GM19238 (cell line): ENCODE results near the gene DNMT1.
A peak's percentile ranks its signal among the peaks of the same experiment; 100 is the strongest.

Experiments
- DNase-seq: peaks from one replicate; pipeline ENCODE4 v3.0.0; 2011; ENCODE audit warnings: low spot score; ENCODE audit not compliant: insufficient read length

Gene DNMT1

DNA sequence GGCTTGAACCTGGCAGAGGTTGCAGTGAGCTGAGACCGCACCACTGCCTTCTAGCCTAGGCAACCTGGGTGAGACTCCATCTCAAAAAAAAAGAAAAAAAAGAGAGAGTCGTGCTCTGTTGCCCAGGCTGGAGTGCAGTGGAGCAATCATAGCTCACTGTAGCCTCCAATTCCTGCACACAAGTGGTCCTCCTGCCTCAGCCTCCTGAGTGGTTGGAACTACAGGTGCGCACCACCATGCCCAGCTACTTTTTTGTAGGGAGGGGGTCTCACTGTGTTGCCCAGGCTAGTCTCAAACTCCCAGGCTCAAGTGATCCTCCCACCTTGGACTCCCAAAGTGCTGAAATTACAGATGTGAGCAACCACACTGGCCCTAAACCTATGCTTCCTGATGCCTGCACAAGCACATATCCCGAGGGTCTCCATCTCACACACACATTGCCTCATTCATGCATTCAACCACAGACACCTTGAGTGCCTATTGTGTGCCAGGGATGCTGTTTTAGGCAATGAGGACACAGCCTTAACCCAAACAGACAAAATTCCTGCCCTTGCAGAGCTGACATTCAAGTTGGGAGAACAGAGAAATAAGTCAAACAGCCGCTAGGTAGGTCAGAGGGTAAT is 94.5 kb downstream of the DNMT1 start:
- no peak for DNase-seq

DNA sequence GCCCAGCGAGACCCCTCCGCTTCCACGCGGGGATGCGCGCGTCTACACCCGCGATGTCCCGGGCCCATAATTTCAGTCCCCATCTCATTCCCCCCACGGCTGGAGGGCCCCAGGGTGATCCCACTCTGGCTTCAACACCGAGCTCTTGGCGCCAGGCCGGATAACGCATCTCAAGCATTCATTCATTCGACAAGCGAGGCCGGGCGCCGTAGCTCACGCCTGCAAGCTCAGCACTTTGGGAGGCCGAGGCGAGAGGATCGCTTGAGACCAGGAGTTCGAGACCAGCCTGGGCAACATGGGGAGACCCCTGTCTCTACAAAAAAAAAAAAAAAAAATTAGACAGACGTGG is 98.2 kb downstream of the DNMT1 start:
- DNase-seq: no peak

DNA sequence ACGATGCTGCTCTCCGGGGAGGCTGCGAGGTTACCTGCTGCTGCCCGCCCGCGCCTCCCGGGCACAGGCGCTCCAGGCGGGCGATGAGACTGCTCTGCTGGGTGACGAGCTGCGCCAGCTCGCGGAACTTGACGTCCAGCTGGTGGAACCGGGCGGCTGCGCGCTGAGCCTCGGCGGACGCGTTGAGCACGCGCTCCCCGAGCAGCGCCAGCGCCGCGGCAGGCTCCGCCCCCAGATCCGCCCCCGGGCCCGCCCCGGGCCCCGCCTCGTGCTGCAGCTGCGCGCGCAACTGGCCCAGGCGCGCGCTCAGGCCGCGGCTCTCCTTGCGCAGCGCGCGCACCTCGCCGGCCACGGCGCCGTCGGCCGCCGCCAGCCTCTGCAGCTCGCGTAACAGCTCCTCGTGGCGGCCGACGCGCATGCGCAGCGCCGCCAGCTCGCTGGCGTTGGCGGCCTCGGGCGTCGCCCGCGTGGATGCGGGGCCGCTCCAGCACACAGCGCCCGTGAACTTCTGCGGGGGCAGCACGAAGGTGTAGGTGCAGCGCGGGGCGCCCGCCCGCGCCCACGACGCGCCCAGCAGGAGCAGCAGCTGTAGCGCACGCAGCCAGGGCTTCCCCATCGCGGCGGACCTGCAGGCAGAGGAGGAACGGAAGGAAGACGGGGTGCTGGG is 98.7 kb downstream of the DNMT1 start:
- DNase-seq: peak; percentile 98

DNA sequence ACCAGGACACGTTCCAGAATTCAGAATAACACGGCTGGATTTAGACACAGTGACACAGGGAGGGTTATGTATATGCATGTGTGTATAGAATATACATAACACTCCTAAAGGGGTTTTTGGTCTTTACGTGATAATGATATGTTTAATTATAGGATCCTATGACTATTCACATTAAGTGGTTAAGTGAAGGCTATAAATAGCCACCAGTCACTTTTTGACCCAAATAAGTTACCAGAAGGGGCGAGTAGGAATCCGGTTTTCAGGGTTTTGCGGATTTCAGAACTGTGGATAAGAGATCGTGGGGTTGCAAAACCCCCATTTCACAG is 99.2 kb downstream of the DNMT1 start:
- DNase-seq: no peak

DNA sequence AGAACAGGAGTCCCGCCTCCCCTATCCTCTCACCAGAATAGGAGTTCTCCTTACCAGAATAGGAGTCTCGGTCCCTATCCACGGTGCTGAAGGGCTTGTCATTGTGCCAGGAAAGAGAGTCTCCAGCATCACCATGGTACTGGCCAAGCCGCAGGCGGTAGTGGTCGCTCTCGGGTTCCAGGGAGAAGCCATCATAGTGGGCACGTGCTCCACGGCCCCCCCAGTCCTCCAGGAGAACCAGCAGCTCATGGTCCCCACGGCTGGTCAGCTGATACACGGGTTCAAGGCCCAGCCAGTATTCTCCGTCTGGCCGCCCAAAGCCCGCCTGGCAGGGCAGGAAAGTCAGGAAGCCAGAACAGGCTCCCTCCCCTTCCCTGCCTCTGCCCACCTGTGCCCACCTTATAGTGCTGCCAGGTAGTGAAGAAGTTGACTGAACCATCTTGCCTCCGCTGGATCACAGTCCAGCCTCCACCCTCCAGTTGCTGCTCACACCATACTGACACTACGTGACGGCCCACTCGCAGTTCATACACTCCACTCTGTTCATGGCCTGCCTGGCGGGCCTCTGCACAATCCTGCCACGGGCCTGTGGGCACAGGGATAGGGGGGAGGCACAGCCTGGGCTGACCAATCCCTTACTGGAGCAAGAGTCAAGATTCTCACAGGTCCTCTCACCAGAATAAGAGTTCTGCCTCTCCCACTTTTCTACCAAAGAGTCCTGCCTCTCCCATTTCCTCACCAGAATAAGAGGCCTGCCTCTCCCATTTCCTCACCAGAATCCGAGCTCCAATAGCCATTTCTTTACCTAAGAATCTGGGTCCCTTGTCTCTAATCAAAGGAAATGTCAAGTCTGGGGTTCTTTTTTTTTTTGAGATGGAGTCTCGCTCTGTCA is 101.2 kb downstream of the DNMT1 start:
- DNase-seq: no peak

DNA sequence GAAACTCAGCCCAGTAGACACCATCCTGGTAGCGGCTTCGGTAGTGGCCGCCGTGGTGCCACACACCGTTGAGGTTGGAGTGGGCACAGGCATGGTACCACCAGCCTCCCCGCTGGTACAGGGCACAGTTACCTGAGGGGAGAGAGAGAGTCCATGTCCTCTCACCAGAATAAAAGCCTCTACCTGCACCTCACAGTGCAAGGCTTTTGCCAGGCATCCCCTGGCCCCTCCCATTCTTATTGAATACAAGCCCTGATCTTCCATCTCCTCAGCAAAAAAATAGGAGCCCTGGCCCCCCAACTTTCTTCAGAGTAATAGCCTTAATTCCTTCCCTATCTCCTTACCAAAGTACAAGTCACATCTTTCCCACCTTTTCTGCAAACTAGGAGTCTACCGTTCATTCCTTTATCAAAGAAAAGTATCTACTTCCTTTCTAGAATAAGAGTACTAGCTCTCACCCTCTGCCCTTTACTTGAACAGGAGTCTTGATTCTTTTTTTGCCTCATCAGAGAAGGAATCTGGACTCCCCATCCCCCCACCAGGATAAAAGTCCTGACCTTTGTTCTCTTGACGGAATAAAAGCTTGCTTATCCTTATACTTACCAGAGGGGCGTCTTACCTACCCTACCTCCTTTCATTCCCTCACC is 102.0 kb downstream of the DNMT1 start:
- no peak for DNase-seq

DNA sequence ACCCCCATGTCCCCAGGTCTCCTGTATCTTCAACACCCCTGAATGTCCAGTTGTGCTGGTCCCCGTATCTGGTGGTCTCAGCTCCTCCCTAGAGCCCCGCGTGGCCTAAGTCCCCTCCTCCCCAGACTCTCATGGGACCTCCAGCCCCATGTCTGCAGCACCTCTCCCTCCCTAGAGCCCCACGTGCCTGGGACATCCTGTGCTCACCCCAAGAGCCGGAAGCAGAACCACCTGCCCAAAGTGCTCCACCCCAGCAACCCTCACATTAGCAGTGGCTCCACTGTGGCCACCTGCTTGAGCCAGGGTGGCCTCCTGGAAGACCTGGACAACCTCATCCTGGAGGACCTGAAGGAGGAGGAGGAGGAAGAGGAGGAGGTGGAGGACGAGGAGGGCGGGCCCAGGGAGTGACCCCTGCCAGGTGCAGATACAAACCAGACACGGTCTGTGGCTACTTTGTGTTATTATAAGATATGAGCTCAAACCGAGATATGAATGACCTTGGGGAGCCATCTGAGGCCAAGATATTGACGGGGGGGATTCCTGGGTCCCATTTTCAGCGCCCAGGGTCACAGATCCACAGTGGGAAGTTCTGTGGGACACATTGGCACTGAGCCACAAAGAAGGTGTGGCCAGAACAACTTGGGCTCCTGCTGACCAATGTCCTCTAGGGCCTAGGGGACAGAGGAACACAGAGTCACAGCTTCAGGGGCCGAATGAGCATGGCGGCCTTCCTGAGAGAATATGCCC is 102.7 kb downstream of the DNMT1 start:
- no peak for DNase-seq

DNA sequence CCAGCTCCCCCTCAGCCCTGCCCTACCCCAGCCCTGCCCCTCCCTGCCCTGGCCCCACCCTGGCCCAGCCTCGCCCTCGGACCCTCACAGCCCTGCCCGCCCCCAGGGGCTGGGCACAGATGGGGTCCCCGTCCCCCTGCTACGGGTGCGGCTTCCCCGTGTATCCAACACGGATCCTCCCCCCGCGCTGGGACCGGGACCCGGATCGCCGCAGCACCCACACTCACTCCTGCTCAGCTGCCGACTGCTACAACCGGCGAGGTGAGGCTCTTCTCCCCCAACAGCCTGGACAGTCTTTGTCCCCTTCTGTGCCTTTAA is 103.4 kb downstream of the DNMT1 start:
- no peak for DNase-seq

DNA sequence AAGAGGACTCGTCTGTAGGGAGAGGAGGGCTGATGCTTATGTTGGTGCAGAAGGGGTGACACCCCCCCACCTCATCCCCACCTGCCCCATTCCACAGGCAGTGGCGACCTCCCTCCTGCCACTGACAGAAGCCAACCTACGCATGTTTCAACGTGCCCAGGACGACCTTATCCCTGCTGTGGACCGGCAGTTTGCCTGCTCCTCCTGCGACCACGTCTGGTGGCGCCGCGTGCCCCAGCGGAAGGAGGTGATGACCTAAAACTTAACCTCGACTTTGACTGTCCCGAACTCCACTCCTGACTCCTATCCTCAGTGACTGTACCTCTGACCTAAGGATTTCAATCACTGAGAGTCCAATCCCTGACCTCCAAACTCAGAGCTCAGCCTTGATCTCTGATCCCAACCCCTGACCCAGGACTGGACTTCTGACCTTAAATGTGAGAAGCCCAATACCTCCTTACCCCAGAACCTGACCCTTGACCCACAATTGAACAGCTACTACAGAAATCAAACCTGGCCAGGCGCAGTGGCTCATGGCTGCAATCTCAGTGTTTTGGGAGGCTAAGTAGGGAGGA is 104.9 kb downstream of the DNMT1 start:
- DNase-seq: no peak

DNA sequence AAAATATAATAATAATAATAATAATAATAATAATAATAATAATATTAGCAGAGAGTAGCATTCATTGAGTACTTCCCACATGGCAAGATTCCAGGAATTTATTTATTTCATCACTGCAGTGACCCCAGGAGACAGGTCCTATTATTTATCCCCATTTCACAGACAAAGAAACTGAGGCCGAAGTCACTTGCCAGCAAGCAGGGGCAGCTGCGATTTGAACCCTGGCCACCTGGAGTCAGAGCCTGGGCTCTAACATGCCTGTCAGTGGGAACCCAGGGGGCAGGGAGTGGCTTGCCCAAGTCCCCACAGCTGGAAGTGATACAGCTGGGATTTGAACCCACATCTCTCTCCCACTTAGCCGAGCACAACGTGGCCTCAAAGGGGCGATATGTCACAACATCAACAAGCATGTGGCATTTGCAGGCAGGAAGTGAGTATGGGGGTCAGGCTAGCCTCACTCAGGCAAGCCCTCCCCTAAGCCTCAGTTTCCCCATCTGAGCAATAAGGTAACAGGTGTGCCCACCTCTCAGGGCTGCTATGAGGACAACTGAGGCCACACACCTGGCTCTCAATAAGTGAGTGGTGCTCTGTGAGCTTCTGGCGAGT is 105.7 kb downstream of the DNMT1 start:
- no peak for DNase-seq

DNA sequence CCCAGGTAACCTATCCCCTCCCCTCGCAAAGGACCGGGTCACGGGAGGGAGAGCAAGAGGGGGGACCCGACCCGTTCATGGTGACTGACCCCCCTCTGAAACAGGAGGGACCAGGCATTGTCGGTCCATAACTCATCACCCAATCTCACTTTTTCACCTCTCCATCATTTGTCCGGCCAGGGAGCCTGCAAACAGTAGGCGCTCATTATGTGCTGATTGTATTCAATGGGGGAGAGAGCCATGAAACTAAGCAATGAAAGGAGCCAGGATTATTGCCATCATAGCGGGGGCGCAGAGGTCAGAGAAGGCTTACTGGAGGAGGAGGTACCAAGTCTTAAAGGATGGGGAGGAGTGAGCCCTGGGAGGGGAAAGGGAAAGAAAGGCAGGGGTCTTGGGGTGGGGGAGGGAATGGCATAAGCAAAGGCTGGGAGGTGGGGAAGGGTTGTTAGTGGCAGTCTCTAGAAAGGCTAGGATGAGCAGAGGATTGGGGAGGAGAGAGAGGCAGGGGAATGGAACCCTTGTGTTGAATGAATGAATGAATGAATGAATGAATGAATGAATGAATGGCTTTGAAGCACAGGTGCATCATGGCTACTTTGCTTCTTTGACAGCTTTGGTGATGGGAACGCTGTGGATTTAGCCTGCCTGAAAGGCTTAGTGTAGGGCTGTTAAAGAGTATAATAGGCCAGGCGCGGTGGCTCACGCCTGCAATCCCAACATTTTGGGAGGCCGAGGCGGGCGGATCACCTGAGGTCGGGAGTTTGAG is 107.3 kb downstream of the DNMT1 start:
- DNase-seq: no peak

DNA sequence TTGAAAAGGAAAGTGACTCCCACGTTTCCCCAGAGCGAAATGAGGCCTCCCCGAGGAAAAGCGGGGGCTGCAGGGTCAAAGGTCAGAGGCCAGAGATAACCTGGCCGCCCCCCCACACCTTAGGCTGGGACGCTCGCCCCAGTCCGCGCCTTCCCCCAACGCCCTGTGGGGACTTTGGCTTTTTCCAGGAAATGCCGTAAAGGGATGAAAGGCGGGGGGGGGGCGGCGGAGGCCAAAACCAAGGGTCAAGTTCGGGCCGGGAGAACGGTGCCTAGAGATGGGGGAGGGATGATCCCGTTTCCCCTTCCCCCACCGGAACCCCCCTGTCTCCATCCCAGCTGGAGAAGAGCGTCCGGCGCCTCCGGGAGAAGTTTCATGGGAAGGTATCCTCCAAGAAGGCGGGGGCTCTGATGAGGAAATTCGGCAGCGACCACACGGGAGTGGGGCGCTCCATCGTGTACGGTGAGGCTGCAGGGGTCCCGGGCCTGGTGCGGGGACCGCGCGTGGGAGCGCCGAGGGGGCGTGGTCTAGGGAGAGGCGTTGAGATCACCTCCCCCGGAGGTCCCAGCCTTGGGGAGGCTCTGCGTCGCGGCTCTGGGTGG is 108.1 kb downstream of the DNMT1 start:
- DNase-seq: no peak

DNA sequence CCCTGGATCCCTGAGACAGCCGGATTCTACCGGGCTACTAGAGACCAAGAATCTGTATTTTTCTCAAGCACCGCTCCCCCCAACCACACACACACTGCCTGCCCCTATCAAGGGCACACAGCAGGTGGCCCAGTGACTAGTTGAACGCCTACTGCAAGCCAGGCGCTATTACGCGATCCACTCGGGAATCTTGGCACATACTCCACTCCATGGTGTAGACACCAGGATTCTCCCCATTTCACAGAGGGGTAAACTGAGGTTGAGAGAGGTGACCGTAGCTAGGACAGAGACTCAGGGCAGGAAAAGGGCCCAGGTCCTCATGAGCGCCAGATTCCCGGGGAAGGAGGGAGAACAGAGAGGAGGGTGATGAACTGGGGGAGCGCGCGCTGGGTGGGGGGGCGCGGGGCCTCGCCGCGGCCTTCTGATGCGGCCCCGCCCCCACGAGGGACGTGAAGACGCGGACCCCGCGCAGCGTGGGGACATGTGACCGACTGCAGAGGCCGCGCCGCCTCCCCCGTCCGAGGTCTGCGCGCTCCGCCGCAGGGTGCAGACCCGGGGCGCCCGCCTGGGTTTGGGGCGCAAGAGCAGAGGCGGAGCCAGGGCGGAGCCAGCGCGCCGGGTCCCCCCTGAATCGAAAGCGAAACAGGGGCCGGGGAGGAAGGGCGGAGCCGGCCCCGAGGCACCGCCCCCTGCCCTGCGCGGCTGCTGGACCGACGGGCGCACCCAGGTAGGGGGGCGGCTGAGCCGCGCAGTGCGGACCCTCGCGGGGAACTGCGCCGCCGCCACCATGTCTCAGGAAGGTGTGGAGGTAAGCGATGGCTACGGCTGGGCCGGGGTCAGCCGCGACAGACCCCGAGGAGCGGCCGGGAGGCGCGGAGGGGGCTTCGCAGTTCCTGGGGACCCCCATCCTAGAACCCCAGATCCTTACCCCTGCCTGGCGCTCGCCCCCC is 108.8 kb downstream of the DNMT1 start, which contains the start of gene SHFL:
SHFL (plus strand) TSS at position 677 of the 950 bp plus-strand sequence; CDS start at position 788, 111 bp downstream.
- DNase-seq: peak; percentile 95

DNA sequence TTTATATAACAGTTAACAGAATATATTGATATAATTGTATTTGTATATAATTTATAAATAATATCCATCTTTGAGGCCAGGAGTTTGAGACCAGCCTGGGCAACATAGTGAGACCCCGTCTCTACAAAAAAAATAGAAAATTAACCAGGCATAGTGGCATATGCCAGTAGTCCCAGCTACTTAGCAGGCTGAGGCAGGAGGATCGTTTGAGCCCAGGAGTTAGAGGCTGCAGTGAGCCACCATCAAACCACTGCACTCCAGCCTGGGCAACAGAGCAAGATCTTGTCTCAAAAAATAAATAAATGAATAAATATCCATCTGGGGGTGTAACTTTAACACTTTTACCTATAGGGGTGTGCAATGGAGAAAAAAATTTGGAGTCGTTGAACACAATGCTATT is 110.0 kb downstream of the DNMT1 start:
- no peak for DNase-seq

DNA sequence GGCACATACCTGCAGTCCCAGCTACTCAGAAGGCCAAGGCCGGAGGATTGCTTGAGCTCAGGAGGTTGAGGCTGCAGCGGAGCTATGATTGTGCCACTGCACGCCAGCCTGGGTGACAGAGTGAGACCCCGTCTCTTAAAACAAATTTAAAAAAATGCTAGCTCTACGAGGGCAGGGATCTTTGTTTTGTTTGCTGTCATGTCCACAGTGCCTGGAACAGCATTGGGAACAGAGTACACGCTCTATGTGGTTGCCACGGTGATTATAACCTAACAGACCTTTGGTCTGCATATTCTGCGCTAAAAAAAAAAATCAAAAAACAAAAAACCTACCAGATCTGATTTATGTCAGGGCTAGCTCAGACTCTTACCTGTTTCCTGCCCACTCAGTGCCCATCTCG is 110.8 kb downstream of the DNMT1 start:
- no peak for DNase-seq
